Measurements from ENCODE around the gene EGFLAM. TPM values are rescaled to one million over a fixed set of nuclear protein-coding genes. Genes with fewer than 3 reads are reported as not detected.

EGFLAM gene
- total RNA-seq, 2 donors from 2014 or later, result 6.4 to 10.2 TPM

GRCh38 chr5:38426986-38427950, 168.9 kb downstream of the EGFLAM start:
- peak; percentile 57 for DNase-seq (ENCODE audit: low spot score)
- intact Hi-C loops (cut with DNase I), result no loop called here

- intact Hi-C loops (cut with DNase I), result no loop called here
Observed at GRCh38 chr5:38431242-38431853, 173.0 kb downstream of the EGFLAM start.

GRCh38 chr5:38433160-38433861, 175.0 kb downstream of the EGFLAM start:
- intact Hi-C loops (cut with DNase I), result no loop called here
- DNase-seq (ENCODE audit: low spot score), result no peak

More at GRCh38 chr5:38431242-38431853, 173.0 kb downstream of the EGFLAM start:
- DNase-seq (ENCODE audit: low spot score), result no peak

- intact Hi-C loops (cut with DNase I), result loop anchor here in 1 of 2 donors (5.0 kb wide), 1 partner anchor 367 kb away; no protein-coding TSS in a partner anchor
- no peak for DNase-seq (ENCODE audit: low spot score)
Observed at GRCh38 chr5:38434966-38435705, 176.8 kb downstream of the EGFLAM start.

GRCh38 chr5:38438757-38439156, 180.4 kb downstream of the EGFLAM start:
- intact Hi-C loops (cut with DNase I), result loop anchor here in 1 of 2 donors (5.0 kb wide), 1 partner anchor 364 kb away; no protein-coding TSS in a partner anchor

GRCh38 chr5:38441453-38442246, 183.3 kb downstream of the EGFLAM start:
- DNase-seq (ENCODE audit: low spot score), result peak; percentile 94
- intact Hi-C loops (cut with DNase I), result loop anchor here (5.0 to 10.0 kb wide), 2 partner anchors 113 to 226 kb away; partner anchors contain the start of gene LIFR (in 1 of the 2)

More at GRCh38 chr5:38438757-38439156, 180.4 kb downstream of the EGFLAM start:
- DNase-seq (ENCODE audit: low spot score), result no peak

GRCh38 chr5:38442247-38442573, 183.9 kb downstream of the EGFLAM start:
- intact Hi-C loops (cut with DNase I), result loop anchor here (5.0 to 10.0 kb wide), 2 partner anchors 113 to 225 kb away; partner anchors contain the start of gene LIFR (in 1 of the 2)
- DNase-seq (ENCODE audit: low spot score), result no peak

- no peak for DNase-seq (ENCODE audit: low spot score)
- intact Hi-C loops (cut with DNase I), result loop anchor here (5.0 to 10.0 kb wide), 2 partner anchors 111 to 224 kb away; partner anchors contain the start of gene LIFR (in 1 of the 2)
Observed at GRCh38 chr5:38443390-38443789, 185.0 kb downstream of the EGFLAM start.

- intact Hi-C loops (cut with DNase I), result loop anchor here in 1 of 2 donors (5.0 to 10.0 kb wide), 2 partner anchors 109 to 367 kb away; partner anchors contain the start of gene LIFR
- DNase-seq (ENCODE audit: low spot score), result no peak
Observed at GRCh38 chr5:38445374-38446028, 187.1 kb downstream of the EGFLAM start.

- intact Hi-C loops (cut with DNase I), result loop anchor here in 1 of 2 donors (5.0 to 10.0 kb wide), 2 partner anchors 109 to 366 kb away; partner anchors contain the start of gene LIFR
- no peak for DNase-seq (ENCODE audit: low spot score)
Observed at GRCh38 chr5:38446029-38446522, 187.7 kb downstream of the EGFLAM start.

GRCh38 chr5:38447056-38447455, 188.7 kb downstream of the EGFLAM start:
- no peak for DNase-seq (ENCODE audit: low spot score)
- intact Hi-C loops (cut with DNase I), result loop anchor here in 1 of 2 donors (5.0 to 10.0 kb wide), 2 partner anchors 108 to 365 kb away; partner anchors contain the start of gene LIFR

GRCh38 chr5:38447786-38448185, 189.4 kb downstream of the EGFLAM start:
- intact Hi-C loops (cut with DNase I), result loop anchor here in 1 of 2 donors (5.0 to 10.0 kb wide), 2 partner anchors 107 to 365 kb away; partner anchors contain the start of gene LIFR
- DNase-seq (ENCODE audit: low spot score), result no peak

GRCh38 chr5:38448568-38449350, 190.4 kb downstream of the EGFLAM start:
- DNase-seq (ENCODE audit: low spot score), result no peak
- intact Hi-C loops (cut with DNase I), result loop anchor here in 1 of 2 donors (5.0 to 10.0 kb wide), 2 partner anchors 106 to 364 kb away; partner anchors contain the start of gene LIFR

- intact Hi-C loops (cut with DNase I), result no loop called here
- DNase-seq (ENCODE audit: low spot score), result no peak
Observed at GRCh38 chr5:38450627-38451026, 192.3 kb downstream of the EGFLAM start.

GRCh38 chr5:38451074-38451725, 192.8 kb downstream of the EGFLAM start:
- DNase-seq (ENCODE audit: low spot score), result no peak
- intact Hi-C loops (cut with DNase I), result no loop called here

Measured in posterior vena cava (tissue), 2 donors.